ELF-1 (cell line): ENCODE data around the gene HOATZ.

Experiments
- DNase-seq: peaks from one replicate; pipeline ENCODE4 v3.0.0-alpha.2; 2016; ENCODE audit warnings: low read depth, low spot score

HOATZ gene

DNA sequence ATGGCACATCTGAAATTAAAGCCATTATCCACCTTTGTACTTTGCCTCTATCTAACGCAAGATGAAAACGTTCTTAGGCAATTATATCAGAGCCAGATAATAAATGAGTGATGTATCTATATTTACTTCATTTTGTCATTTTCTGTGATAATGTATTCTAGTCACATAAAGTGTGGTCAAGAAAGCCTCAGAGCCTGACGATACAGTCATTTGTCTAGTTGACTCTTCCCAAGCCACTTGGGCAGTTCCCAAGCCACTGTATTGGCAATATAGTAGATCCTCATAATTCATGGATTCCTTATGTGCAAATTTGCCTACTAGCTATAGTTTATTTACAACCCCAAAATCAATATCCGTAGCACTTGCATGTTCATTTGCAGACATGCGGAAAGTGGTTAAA is 7.8 kb downstream of the HOATZ start:
- DNase-seq: no peak

- DNase-seq: no peak
Measured at GRCh38 chr11:111523343-111523742, 8.8 kb downstream of the HOATZ start.

DNA sequence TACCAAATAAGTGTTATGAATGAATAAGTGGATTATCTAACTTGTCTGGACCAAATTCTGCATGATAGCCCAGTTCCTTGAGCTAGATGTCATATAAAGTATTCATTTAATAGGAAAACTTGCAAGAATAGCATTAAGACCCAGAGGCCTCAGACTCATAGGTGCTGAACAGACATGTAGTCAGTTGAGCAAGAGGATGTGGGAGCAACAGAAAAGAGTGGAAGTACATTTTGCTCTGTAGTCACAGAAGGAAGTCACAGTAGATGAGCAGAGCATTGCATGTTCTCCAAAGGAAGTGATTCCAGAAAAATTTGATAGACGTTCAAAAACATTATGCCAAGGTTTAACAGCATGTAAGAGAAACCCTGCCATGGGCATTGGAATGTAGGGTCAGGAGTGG is 9.5 kb downstream of the HOATZ start:
- DNase-seq: no peak

DNA sequence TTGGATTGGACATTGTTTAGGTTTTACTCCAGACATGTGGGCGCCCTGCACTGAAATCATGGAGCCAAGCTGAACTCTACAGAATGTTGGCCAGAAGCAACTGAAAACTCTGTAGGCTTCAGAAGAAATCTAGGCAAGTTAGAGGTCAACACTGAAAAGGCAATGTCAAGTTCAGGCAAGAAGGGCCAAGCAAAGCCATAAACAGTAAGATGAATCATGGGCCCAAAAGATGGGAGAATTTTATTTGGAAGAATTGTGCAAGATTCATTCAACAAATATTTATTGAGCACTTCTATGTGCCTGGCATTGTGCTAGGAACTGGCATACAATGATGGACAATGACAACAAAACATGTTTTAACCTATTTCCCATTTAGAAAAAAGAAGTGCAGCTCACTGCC is 10.9 kb downstream of the HOATZ start:
- DNase-seq: no peak

GRCh38 chr11:111526501-111526900 is 11.9 kb downstream of the HOATZ start:
- DNase-seq: no peak

DNA sequence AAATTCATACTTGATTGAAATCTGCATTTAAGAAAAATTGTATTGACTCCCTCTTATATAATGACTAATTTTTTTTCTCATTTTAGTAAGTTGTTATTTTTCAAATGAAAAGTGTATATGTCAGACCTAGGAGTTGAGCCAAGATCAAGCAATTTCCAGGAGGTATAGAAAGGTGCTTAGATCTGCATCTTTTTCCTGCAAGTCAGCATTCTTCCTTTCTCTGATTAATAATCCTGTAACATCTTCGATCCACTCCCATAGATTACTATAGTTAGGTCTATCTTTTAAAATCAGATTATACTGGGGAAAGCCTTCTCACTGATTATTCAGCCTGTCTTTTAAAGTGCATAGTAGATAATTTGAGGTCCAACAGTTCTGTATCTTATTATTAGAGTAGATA is 12.7 kb downstream of the HOATZ start:
- no peak for DNase-seq

DNA sequence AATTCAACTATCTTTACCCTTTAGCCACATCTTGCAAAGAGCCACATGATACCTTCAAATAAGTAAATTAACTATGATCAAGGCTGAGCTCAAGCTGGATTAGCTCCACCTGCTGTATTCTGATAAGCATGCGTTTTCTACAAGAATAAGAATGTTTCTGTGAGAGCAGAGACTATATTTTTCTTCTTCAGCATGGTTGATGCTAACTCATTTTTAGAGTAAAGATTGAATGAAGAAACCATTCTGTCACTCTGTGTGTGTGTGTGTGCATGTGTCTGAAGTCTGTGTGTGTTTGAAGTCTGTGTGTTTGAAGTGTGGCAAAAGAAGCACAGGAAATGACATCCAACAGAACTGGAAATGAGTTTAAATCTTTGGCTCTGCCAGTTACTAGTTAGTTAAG is 14.0 kb downstream of the HOATZ start:
- DNase-seq: no peak

DNA sequence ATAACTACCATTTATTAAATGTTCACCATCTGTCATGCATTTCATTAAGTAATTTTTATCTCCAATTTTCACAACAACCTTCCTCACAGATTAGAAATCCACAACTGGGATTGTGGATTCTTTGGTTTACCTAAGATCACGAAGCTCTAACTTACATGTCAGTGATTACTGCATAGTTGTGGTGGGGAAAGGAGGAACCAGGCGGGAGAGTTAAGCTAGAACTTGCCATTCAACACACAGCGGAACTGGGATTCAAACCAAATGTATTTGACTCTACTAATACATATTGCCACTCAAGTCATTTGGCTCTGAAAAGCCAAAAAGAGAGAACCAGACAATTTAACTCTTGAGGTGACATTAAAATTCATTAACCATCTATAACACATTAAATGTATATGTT is 15.5 kb downstream of the HOATZ start:
- DNase-seq: no peak

- DNase-seq: no peak
Measured at GRCh38 chr11:111531136-111531535, 16.6 kb downstream of the HOATZ start.

DNA sequence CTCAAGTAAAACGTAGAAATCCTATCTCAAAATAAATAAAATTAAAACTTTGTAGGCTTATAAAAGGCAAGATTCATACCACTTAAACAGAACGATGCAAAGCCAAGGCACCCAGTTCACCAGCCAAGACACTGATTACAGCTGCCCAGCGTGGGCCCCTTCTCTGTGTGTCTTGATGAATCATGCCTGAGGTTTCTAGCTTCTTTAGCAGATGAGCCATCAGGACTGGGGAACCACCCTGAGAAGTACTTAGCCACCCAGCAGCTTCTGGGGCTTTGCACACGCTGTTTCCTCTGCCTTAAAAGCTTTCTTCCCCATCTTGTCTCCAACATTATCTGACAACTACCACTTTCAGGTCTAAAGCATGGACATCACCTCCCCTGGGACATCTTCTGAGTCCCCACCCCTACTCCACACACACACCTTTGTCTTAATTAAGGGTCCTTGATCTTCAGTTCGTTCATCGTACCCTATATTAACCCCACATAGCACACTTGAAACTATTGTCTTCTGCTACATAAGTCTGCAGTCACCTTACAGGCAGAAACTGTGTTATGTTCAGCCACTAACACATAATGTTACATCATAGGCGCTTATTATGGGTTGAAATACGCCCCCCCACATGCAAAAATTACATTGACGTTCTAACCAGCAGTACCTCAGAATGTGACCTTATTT is 17.2 kb downstream of the HOATZ start:
- DNase-seq: peak; percentile 15

DNA sequence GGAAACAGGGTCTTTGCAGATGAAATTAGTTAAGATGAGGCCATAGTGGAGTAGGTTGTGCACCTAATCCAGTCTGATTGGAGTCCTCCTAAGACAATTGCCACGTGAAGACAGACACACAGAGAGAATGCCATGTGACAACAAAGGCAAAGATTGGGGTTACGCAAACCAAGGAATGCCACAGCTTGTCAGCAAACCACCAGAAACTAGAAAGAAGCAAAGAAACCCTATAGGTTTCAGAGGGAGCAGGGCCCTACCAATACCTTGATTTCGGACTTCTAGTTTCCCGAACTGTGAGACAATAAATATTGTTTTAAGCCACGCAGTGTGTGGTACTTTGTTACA is 17.8 kb downstream of the HOATZ start:
- DNase-seq: no peak

GRCh38 chr11:111535281-111535680 is 20.7 kb downstream of the HOATZ start:
- DNase-seq: no peak

DNA sequence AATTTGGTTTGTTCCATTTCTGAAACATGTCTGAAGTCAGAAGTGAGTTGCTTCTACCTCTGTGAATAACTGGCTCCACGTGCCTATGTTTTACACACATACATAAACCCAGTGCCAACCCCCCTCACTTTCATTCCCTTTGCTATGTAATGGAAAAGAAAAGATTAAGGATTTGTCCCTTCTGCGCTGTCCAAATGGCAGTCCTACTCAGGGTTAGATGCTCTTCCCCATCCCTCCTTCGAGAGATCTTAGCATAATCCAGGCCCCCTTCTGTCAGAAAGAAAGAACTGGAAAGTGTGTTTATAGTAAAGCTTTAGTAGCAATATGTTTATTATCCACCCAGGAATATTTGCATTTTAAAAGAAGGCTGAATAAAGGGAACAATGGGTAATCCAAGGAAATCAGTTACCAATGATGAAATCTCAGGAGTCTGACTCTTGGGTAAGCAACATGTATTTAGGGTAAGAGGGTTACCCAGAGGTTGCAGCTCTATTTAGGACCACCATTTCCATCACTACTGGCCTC is 22.8 kb downstream of the HOATZ start:
- DNase-seq: no peak

- DNase-seq: no peak
Measured at GRCh38 chr11:111538407-111539114, 24.0 kb downstream of the HOATZ start.

DNA sequence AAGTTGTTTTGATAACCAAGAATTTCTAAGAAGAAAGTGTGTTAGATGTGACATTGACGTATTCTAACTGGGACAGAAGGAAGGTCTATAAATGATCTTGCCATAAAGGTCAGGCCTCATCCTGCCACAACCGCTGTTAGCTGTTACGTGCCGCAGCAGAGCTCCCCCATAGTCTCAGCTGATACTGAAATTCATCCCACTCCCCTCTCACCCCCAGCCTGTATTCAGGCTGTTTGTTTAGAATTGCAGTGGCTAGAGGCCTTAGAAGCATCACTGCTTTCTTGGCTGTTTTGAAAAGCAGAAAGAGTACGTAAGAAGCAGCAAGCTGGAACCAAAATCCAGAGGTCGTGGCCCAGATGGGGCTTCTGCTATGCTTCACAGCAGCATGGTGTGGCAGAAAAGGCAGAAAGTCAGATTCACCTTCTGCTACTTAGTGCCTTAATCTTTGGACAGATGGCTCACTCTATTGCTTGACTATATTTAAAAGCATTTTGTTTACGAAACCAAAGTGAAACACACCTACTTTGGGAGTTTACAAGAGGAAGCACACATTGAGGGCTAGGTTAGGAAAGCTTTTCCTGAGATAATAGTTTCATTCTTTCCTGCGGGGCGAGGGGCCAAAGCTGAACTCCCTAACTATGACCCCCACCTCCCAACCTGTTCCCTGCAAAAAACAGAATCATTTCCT is 25.0 kb downstream of the HOATZ start:
- no peak for DNase-seq

GRCh38 chr11:111540114-111540936 is 25.7 kb downstream of the HOATZ start, which contains the start of gene LAYN:
Gene LAYN, plus strand, starts transcription at chr11:111540720. Its CDS starts 124 bp downstream, at chr11:111540844.
- DNase-seq: peak; percentile 71

GRCh38 chr11:111540937-111541253 is 26.3 kb downstream of the HOATZ start:
- no peak for DNase-seq

GRCh38 chr11:111541254-111542061 is 26.9 kb downstream of the HOATZ start:
- peak; percentile 62 for DNase-seq

- DNase-seq: no peak
Measured at GRCh38 chr11:111542606-111543275, 28.2 kb downstream of the HOATZ start.

GRCh38 chr11:111548525-111548924 is 33.9 kb downstream of the HOATZ start:
- no peak for DNase-seq
